WI38 (cell line): ENCODE data around the gene KIAA1958.

Source experiments
- H3K4me3 ChIP-seq: 2 replicates; pipeline ENCODE4 v1.5.1; 2011; ENCODE audit warnings: low read depth, mild to moderate bottlenecking, control low read depth, low read length
- CTCF ChIP-seq: IDR thresholded peaks from 2 replicates; pipeline ENCODE4 v1.5.1; 2012; ENCODE audit warnings: low read depth, mild to moderate bottlenecking, control low read depth, low read length

Gene KIAA1958

DNA sequence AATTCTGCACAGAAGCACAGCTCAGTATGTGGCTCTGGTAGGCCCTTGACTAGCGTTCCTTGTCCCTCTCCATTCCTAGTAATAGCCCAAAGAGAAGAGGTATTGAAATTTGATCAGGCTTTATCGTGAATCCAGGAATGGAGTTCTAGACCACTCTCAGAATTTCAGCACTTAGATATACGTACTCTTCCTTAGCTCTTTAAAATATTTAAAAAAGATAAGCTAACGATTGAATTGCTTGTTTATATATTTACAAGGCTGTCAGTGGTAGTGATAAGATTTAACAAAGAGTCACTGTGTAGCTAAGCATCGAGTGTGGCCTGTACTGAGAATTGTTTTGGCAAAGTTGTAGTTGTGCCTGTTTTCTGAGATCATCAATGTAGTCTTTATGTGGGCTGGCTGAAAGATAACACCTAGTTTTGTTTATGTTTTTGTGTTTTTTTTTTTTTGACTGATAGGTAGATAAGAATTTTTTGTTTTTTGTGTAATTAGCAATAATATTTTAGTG, 2.5 kb downstream of the KIAA1958 start:
- H3K4me3 ChIP-seq: no peak overlapping the region
- no peak for TF ChIP-seq CTCF

DNA sequence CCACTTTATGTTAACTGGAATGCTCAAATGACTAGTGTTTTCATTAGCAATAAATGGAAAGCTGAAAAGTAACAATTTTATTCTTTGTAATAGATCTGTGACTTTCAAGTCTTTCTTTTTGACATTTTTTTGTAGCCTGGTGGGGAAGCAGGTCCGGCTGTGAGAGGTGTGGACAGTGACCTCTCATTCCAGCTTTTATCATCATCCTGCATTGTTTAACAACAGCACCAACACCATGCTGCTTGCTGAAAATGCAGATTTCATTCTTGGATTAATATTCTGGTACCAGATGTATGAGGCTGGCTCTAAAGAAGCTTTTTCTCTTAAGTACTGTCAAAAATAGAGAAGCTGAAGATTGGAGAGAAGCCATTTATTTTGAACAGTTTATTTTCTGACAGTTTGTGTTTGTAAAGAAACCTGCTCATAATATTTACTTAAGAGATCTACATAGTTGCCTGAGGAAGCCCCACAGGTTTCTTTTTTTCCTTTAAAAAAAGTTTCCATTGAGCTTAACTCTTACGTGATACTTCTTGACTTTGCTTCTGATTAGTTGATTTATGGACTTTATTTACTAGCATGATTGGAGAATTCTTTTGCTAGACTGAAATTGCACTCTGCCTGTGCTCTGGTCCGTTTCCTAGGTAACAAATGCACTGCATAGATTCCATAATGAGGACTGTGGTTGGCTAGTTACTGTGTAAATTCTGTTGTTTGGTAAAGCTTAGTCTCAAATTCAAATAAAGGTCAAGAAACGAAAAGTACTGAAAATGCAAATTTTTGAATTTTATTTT, 3.4 kb downstream of the KIAA1958 start:
- no peak for TF ChIP-seq CTCF
- H3K4me3 ChIP-seq: no peak overlapping the region

GRCh38 chr9:112493393-112494137, 6.9 kb downstream of the KIAA1958 start:
- no peak for TF ChIP-seq CTCF
- no peak overlapping the region for H3K4me3 ChIP-seq

DNA sequence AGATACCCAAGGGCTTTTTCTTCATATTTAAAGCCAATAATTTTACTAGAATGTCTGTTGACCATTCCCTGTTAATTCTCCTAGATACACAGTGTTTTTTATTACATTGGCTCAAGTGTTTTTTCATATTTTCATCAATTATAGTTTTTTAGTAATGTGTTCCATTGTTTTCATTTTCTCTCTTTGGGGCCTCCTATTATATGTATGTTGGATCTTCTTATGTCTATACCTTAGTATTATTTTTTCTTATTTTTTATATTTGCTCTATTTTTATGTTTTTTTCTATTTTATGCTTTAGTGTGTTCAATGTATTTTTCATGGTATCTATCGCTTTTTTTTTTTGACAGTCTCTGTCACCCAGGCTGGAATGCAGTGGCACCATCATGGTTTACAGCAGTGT, 7.5 kb downstream of the KIAA1958 start:
- H3K4me3 ChIP-seq: no peak overlapping the region
- TF ChIP-seq CTCF: no peak

DNA sequence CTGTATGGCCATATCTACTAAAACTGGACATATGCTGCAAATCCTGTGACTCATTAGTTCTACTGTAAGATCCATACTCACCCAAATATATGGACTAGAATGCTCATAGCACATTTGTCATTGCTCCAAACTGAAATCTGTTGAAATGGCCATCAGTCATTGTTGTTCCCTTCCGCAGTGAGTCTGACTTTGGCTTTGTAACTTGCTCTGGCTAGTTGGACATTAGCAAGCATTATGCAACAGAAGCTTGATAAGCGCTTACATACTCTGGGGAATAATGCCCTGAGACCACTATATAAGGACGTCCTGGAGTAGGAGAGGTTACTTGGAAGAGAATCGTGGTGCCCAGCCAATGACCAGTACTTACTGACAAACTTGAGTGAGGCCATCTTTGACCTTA, 9.0 kb downstream of the KIAA1958 start:
- no peak overlapping the region for H3K4me3 ChIP-seq
- no peak for TF ChIP-seq CTCF

- H3K4me3 ChIP-seq: no peak overlapping the region
- no peak for TF ChIP-seq CTCF
These were observed 9.6 kb downstream of the KIAA1958 start for GRCh38 chr9:112496074-112496722.
